ENCODE results near the gene GNPTAB.
A peak's percentile ranks its signal among the peaks of the same experiment; 100 is the strongest.
"Not testable (repeated sequence)": the region's sequence is repeated elsewhere in the genome, so short reads cannot be mapped to it uniquely, and the experiment has no call there.

The GNPTAB gene

GRCh38 chr12:101747697-101748096 is 83.1 kb downstream of the GNPTAB start:
- no peak overlapping the region for H3K4me3 ChIP-seq (ENCODE audit: low read length)
- no peak for DNase-seq (ENCODE audit: low read depth, low spot score)

- no peak overlapping the region for H3K4me3 ChIP-seq (ENCODE audit: low read length)
- no peak for DNase-seq (ENCODE audit: low read depth, low spot score)
These were observed 84.1 kb downstream of the GNPTAB start for GRCh38 chr12:101746661-101747060.

- DNase-seq (ENCODE audit: low read depth, low spot score): no peak
- no peak overlapping the region for H3K4me3 ChIP-seq (ENCODE audit: low read length)
These were observed 84.6 kb downstream of the GNPTAB start for GRCh38 chr12:101746196-101746595.

- DNase-seq (ENCODE audit: low read depth, low spot score): no peak
- H3K4me3 ChIP-seq (ENCODE audit: low read length): no peak overlapping the region
These were observed 85.3 kb downstream of the GNPTAB start for GRCh38 chr12:101745481-101745880.

- H3K4me3 ChIP-seq (ENCODE audit: low read length): no peak overlapping the region
- peak; percentile 37 for DNase-seq (ENCODE audit: low read depth, low spot score)
These were observed 86.9 kb downstream of the GNPTAB start for GRCh38 chr12:101743724-101744472.

- no peak overlapping the region for H3K4me3 ChIP-seq (ENCODE audit: low read length)
- no peak for DNase-seq (ENCODE audit: low read depth, low spot score)
These were observed 87.5 kb downstream of the GNPTAB start for GRCh38 chr12:101743242-101743641.

GRCh38 chr12:101740980-101741379 is 89.8 kb downstream of the GNPTAB start:
- H3K4me3 ChIP-seq (ENCODE audit: low read length): no peak overlapping the region
- DNase-seq (ENCODE audit: low read depth, low spot score): no peak

- no peak for DNase-seq (ENCODE audit: low read depth, low spot score)
- no peak overlapping the region for H3K4me3 ChIP-seq (ENCODE audit: low read length)
These were observed 90.2 kb downstream of the GNPTAB start for GRCh38 chr12:101740566-101740965.

GRCh38 chr12:101738920-101739665 is 91.7 kb downstream of the GNPTAB start, which contains the start of gene SYCP3:
Gene SYCP3 (minus strand): TSS chr12:101739462. CDS start chr12:101737935, 1,527 bp downstream.
- no peak within 1 kb of the TSS for H3K4me3 ChIP-seq (ENCODE audit: low read length)
- no peak for DNase-seq (ENCODE audit: low read depth, low spot score)

- no peak overlapping the region for H3K4me3 ChIP-seq (ENCODE audit: low read length)
- no peak for DNase-seq (ENCODE audit: low read depth, low spot score)
These were observed 93.3 kb downstream of the GNPTAB start for GRCh38 chr12:101737476-101737875.

- not testable (repeated sequence) for DNase-seq (ENCODE audit: low read depth, low spot score); H3K4me3 ChIP-seq (ENCODE audit: low read length)
These were observed 96.3 kb downstream of the GNPTAB start for GRCh38 chr12:101734482-101734881.

GRCh38 chr12:101733166-101733565 is 97.6 kb downstream of the GNPTAB start:
- no peak for DNase-seq (ENCODE audit: low read depth, low spot score)

GRCh38 chr12:101732318-101732717 is 98.4 kb downstream of the GNPTAB start:
- no peak for DNase-seq (ENCODE audit: low read depth, low spot score)
- H3K4me3 ChIP-seq (ENCODE audit: low read length): no peak overlapping the region

More at GRCh38 chr12:101733166-101733565, 97.6 kb downstream of the GNPTAB start:
- no peak overlapping the region for H3K4me3 ChIP-seq (ENCODE audit: low read length)

- H3K4me3 ChIP-seq (ENCODE audit: low read length): no peak overlapping the region
- no peak for DNase-seq (ENCODE audit: low read depth, low spot score)
These were observed 100.9 kb downstream of the GNPTAB start for GRCh38 chr12:101729842-101730241.

- no peak overlapping the region for H3K4me3 ChIP-seq (ENCODE audit: low read length)
- DNase-seq (ENCODE audit: low read depth, low spot score): no peak
These were observed 103.7 kb downstream of the GNPTAB start for GRCh38 chr12:101727098-101727497.

- DNase-seq (ENCODE audit: low read depth, low spot score): no peak
- H3K4me3 ChIP-seq (ENCODE audit: low read length): no peak overlapping the region
These were observed 108.4 kb downstream of the GNPTAB start for GRCh38 chr12:101722392-101722791.

GRCh38 chr12:101720118-101720517 is 110.6 kb downstream of the GNPTAB start:
- no peak overlapping the region for H3K4me3 ChIP-seq (ENCODE audit: low read length)
- DNase-seq (ENCODE audit: low read depth, low spot score): no peak

- DNase-seq (ENCODE audit: low read depth, low spot score): no peak
- no peak overlapping the region for H3K4me3 ChIP-seq (ENCODE audit: low read length)
These were observed 111.2 kb downstream of the GNPTAB start for GRCh38 chr12:101719566-101719965.

GRCh38 chr12:101714877-101715444 is 115.8 kb downstream of the GNPTAB start:
- no peak overlapping the region for H3K4me3 ChIP-seq (ENCODE audit: low read length)
- no peak for DNase-seq (ENCODE audit: low read depth, low spot score)

GRCh38 chr12:101713930-101714329 is 116.8 kb downstream of the GNPTAB start:
- H3K4me3 ChIP-seq (ENCODE audit: low read length): no peak overlapping the region
- DNase-seq (ENCODE audit: low read depth, low spot score): no peak

All from Jurkat, Clone E6-1 (cell line).